ENCODE data around the gene ZBTB7C. TPM values are rescaled to one million over a fixed set of nuclear protein-coding genes. Genes with fewer than 3 reads are reported as not detected.

The ZBTB7C gene
- total RNA-seq, 1 donor from 2014 or later: 0.17 TPM

- H3K4me3 ChIP-seq (ENCODE audit: low read depth, low read length): no peak overlapping the region
- no peak for DNase-seq (ENCODE audit: low read depth)
- TF ChIP-seq CTCF (conservative IDR thresholded peaks at IDR 0.05; ENCODE audit: low read depth, low read length): no peak
Observed at GRCh38 chr18:48040457-48041110, 368.6 kb downstream of the ZBTB7C start.

GRCh38 chr18:48039769-48040215 lies 369.4 kb downstream of the ZBTB7C start:
- no peak overlapping the region for H3K4me3 ChIP-seq (ENCODE audit: low read depth, low read length)
- no peak for TF ChIP-seq CTCF (conservative IDR thresholded peaks at IDR 0.05; ENCODE audit: low read depth, low read length)
- no peak for DNase-seq (ENCODE audit: low read depth)

- no peak for TF ChIP-seq CTCF (conservative IDR thresholded peaks at IDR 0.05; ENCODE audit: low read depth, low read length)
Observed at GRCh38 chr18:48038636-48039035, 370.5 kb downstream of the ZBTB7C start.

GRCh38 chr18:48037481-48038271 lies 371.5 kb downstream of the ZBTB7C start:
- TF ChIP-seq CTCF (conservative IDR thresholded peaks at IDR 0.05; ENCODE audit: low read depth, low read length): peak; percentile 35
- no peak overlapping the region for H3K4me3 ChIP-seq (ENCODE audit: low read depth, low read length)
- DNase-seq (ENCODE audit: low read depth): no peak

More at GRCh38 chr18:48038636-48039035, 370.5 kb downstream of the ZBTB7C start:
- no peak overlapping the region for H3K4me3 ChIP-seq (ENCODE audit: low read depth, low read length)
- no peak for DNase-seq (ENCODE audit: low read depth)

- DNase-seq (ENCODE audit: low read depth): no peak
- H3K4me3 ChIP-seq (ENCODE audit: low read depth, low read length): no peak overlapping the region
Observed at GRCh38 chr18:48036641-48037421, 372.4 kb downstream of the ZBTB7C start.

GRCh38 chr18:48036226-48036625 lies 373.0 kb downstream of the ZBTB7C start:
- no peak for TF ChIP-seq CTCF (conservative IDR thresholded peaks at IDR 0.05; ENCODE audit: low read depth, low read length)
- DNase-seq (ENCODE audit: low read depth): no peak
- H3K4me3 ChIP-seq (ENCODE audit: low read depth, low read length): no peak overlapping the region

More at GRCh38 chr18:48036641-48037421, 372.4 kb downstream of the ZBTB7C start:
- no peak for TF ChIP-seq CTCF (conservative IDR thresholded peaks at IDR 0.05; ENCODE audit: low read depth, low read length)

All from epithelial cell of proximal tubule (primary cell).